Measurements from ENCODE around the gene BAIAP2.

DNA sequence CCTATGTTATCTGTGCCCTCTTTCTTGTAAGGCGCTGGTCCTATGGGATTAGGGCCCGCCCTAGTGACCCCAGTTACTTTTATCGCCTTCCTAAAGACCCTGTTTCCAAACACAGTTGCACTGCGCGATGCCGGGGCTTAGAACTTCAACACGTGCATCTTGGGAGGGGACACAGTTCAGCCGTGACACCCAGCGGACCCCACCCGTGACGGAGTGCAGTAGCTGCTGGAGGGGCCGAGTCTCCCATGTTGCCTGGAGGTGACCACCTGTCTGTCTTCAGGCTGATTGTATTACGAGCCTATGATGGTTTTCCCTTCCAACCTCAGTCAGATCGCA, 9.4 kb downstream of the BAIAP2 start:
- TF ChIP-seq, protein P1, sequence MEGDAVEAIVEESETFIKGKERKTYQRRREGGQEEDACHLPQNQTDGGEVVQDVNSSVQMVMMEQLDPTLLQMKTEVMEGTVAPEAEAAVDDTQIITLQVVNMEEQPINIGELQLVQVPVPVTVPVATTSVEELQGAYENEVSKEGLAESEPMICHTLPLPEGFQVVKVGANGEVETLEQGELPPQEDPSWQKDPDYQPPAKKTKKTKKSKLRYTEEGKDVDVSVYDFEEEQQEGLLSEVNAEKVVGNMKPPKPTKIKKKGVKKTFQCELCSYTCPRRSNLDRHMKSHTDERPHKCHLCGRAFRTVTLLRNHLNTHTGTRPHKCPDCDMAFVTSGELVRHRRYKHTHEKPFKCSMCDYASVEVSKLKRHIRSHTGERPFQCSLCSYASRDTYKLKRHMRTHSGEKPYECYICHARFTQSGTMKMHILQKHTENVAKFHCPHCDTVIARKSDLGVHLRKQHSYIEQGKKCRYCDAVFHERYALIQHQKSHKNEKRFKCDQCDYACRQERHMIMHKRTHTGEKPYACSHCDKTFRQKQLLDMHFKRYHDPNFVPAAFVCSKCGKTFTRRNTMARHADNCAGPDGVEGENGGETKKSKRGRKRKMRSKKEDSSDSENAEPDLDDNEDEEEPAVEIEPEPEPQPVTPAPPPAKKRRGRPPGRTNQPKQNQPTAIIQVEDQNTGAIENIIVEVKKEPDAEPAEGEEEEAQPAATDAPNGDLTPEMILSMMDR (IDR thresholded peaks at IDR 0.05): no peak
- TF ChIP-seq POLR2AphosphoS5 (IDR thresholded peaks at IDR 0.05; ENCODE audit: insufficient read depth in 1 of 2, low read depth in 1 of 2) (no peak), POLR2A (IDR thresholded peaks at IDR 0.05) (no peak)
